ENCODE data around the gene DGAT2.

- TF ChIP-seq CTCF (IDR thresholded peaks at IDR 0.05): no peak
- TF ChIP-seq, protein P1, sequence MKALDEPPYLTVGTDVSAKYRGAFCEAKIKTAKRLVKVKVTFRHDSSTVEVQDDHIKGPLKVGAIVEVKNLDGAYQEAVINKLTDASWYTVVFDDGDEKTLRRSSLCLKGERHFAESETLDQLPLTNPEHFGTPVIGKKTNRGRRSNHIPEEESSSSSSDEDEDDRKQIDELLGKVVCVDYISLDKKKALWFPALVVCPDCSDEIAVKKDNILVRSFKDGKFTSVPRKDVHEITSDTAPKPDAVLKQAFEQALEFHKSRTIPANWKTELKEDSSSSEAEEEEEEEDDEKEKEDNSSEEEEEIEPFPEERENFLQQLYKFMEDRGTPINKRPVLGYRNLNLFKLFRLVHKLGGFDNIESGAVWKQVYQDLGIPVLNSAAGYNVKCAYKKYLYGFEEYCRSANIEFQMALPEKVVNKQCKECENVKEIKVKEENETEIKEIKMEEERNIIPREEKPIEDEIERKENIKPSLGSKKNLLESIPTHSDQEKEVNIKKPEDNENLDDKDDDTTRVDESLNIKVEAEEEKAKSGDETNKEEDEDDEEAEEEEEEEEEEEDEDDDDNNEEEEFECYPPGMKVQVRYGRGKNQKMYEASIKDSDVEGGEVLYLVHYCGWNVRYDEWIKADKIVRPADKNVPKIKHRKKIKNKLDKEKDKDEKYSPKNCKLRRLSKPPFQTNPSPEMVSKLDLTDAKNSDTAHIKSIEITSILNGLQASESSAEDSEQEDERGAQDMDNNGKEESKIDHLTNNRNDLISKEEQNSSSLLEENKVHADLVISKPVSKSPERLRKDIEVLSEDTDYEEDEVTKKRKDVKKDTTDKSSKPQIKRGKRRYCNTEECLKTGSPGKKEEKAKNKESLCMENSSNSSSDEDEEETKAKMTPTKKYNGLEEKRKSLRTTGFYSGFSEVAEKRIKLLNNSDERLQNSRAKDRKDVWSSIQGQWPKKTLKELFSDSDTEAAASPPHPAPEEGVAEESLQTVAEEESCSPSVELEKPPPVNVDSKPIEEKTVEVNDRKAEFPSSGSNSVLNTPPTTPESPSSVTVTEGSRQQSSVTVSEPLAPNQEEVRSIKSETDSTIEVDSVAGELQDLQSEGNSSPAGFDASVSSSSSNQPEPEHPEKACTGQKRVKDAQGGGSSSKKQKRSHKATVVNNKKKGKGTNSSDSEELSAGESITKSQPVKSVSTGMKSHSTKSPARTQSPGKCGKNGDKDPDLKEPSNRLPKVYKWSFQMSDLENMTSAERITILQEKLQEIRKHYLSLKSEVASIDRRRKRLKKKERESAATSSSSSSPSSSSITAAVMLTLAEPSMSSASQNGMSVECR (CRISPR knock-in tag; IDR thresholded peaks at IDR 0.05; ENCODE audit: borderline replicate concordance): no peak
- TF ChIP-seq, protein P2, sequence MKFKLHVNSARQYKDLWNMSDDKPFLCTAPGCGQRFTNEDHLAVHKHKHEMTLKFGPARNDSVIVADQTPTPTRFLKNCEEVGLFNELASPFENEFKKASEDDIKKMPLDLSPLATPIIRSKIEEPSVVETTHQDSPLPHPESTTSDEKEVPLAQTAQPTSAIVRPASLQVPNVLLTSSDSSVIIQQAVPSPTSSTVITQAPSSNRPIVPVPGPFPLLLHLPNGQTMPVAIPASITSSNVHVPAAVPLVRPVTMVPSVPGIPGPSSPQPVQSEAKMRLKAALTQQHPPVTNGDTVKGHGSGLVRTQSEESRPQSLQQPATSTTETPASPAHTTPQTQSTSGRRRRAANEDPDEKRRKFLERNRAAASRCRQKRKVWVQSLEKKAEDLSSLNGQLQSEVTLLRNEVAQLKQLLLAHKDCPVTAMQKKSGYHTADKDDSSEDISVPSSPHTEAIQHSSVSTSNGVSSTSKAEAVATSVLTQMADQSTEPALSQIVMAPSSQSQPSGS (CRISPR knock-in tag; IDR thresholded peaks at IDR 0.05; ENCODE audit: borderline replicate concordance, low read depth): no peak
- TF ChIP-seq NR2C2 (CRISPR knock-in tag; IDR thresholded peaks at IDR 0.05): no peak
- no peak for TF ChIP-seq MAX (CRISPR knock-in tag; IDR thresholded peaks at IDR 0.05)
These were observed 1.5 kb downstream of the DGAT2 start for GRCh38 chr11:75770102-75770501.

Measured in WTC11 (cell line).